Thymus (tissue), 11 donors: ENCODE results near the gene GRM1. TPM values are rescaled to one million over a fixed set of nuclear protein-coding genes. Genes with fewer than 3 reads are reported as not detected.

Source experiments
- DNase-seq, 9 donors: peaks; one replicate each; pipeline ENCODE4 v3.0.0-alpha.2; 2013; ENCODE audit warnings: low spot score in 9 of 9, low read depth in 6 of 9, missing footprints in 1 of 9
- H3K27ac ChIP-seq, 2 donors: one replicate each; pipeline ENCODE4 v1.5.1; 2013; ENCODE audit warnings: control low read depth in 1 of 2, low read depth in 1 of 2, low read length in 1 of 2, mild to moderate bottlenecking in 1 of 2, moderate library complexity in 1 of 2
- H3K27me3 ChIP-seq, 2 donors: one replicate each; pipeline ENCODE4 v1.5.1; 2013; ENCODE audit warnings: low read length in 1 of 2; ENCODE audit not compliant: control insufficient read depth in 2 of 2, insufficient read depth in 1 of 2
- H3K36me3 ChIP-seq, 2 donors: one replicate each; pipeline ENCODE4 v1.5.1; 2013; ENCODE audit warnings: low read length in 1 of 2, mild to moderate bottlenecking in 1 of 2, moderate library complexity in 1 of 2; ENCODE audit not compliant: control insufficient read depth in 2 of 2, insufficient read depth in 2 of 2
- H3K4me1 ChIP-seq, 2 donors: one replicate each; pipeline ENCODE4 v1.5.1; 2013; ENCODE audit warnings: low read length in 2 of 2; ENCODE audit not compliant: control insufficient read depth in 2 of 2, insufficient read depth in 2 of 2
- H3K4me3 ChIP-seq, 2 donors: one replicate each; pipeline ENCODE4 v1.5.1; 2013; ENCODE audit warnings: low read length in 2 of 2, control low read depth in 1 of 2, mild to moderate bottlenecking in 1 of 2
- H3K9me3 ChIP-seq, 2 donors: one replicate each; pipeline ENCODE4 v1.5.1; 2013; ENCODE audit warnings: low read length in 1 of 2, mild to moderate bottlenecking in 1 of 2; ENCODE audit not compliant: control insufficient read depth in 2 of 2, insufficient read depth in 1 of 2
- WGBS: extraction: QIAGEN DNeasy Blood & Tissue Kit; methylation state at CpG from one replicate; pipeline ENCODE4 v1.1.7; 2013; 5-methylcytosine and 5-hydroxymethylcytosine counted together
- polyA plus RNA-seq: library from polyadenylated mRNA; stranded (reverse); fragments of 200-250 nt; gene quantifications from one replicate; pipeline ENCODE4 v1.2.3, GENCODE V29; 2013
- total RNA-seq: library from RNA; stranded (reverse); fragments of 120-200 nt; gene quantifications from one replicate; pipeline ENCODE4 v1.2.4, GENCODE V29; 2013
- donor health status: healthy.

GRM1 gene
- total and polyA plus RNA-seq, 2 donors: under 0.01 to 0.05 TPM

- DNase-seq: no peak
- Histone ChIP-seq H3K27ac (no peak overlapping the region), H3K4me1 (no peaks in the 10 kb centered on the region), H3K36me3 (no peaks in the 10 kb centered on the region), H3K27me3 (no peaks in the 10 kb centered on the region), H3K4me3 (no peak overlapping the region), H3K9me3 (no peaks in the 10 kb centered on the region)
- WGBS: 94% methylated on average over 2 of the region's 2 CpGs
These were observed 382.2 kb downstream of the GRM1 start for GRCh38 chr6:146410851-146411595.

- H3K27ac ChIP-seq: no peak overlapping the region
- no peak for DNase-seq
- H3K4me1 ChIP-seq: no peaks in the 10 kb centered on the region
- no peak overlapping the region for H3K4me3 ChIP-seq
- H3K9me3 ChIP-seq: peaks cover 0 to 1% of the 10 kb centered on the region in 2 donors
- no peaks in the 10 kb centered on the region for H3K27me3 ChIP-seq
- no peaks in the 10 kb centered on the region for H3K36me3 ChIP-seq
- WGBS: 87% methylated on average over 5 of the region's 5 CpGs
These were observed 390.7 kb downstream of the GRM1 start for GRCh38 chr6:146419576-146419975.

- WGBS: 80% methylated on average over 3 of the region's 3 CpGs
- no peaks in the 10 kb centered on the region for H3K36me3 ChIP-seq
- peaks cover 0 to 1% of the 10 kb centered on the region in 2 donors for H3K9me3 ChIP-seq
- no peak for DNase-seq
- no peak overlapping the region for H3K4me3 ChIP-seq
- H3K4me1 ChIP-seq: no peaks in the 10 kb centered on the region
- no peaks in the 10 kb centered on the region for H3K27me3 ChIP-seq
- H3K27ac ChIP-seq: no peak overlapping the region
These were observed 391.4 kb downstream of the GRM1 start for GRCh38 chr6:146420255-146420654.

GRCh38 chr6:146422789-146423375 is 394.0 kb downstream of the GRM1 start:
- DNase-seq: no peak
- 95% methylated on average over 1 of the region's 1 CpG for WGBS
- Histone ChIP-seq H3K4me3 (no peak overlapping the region), H3K9me3 (peaks cover 0 to 1% of the 10 kb centered on the region in 2 donors), H3K27me3 (no peaks in the 10 kb centered on the region), H3K27ac (no peak overlapping the region), H3K36me3 (no peaks in the 10 kb centered on the region), H3K4me1 (no peaks in the 10 kb centered on the region)

GRCh38 chr6:146423452-146423851 is 394.6 kb downstream of the GRM1 start:
- Histone ChIP-seq H3K4me3 (no peak overlapping the region), H3K9me3 (peaks cover 0 to 1% of the 10 kb centered on the region in 2 donors), H3K4me1 (no peaks in the 10 kb centered on the region), H3K36me3 (no peaks in the 10 kb centered on the region), H3K27me3 (no peaks in the 10 kb centered on the region), H3K27ac (no peak overlapping the region)
- no peak for DNase-seq
- 52% methylated on average over 6 of the region's 6 CpGs for WGBS

GRCh38 chr6:146426516-146426915 is 397.7 kb downstream of the GRM1 start:
- Histone ChIP-seq H3K36me3 (no peaks in the 10 kb centered on the region), H3K27ac (no peak overlapping the region), H3K4me1 (no peaks in the 10 kb centered on the region), H3K27me3 (no peaks in the 10 kb centered on the region), H3K4me3 (no peak overlapping the region), H3K9me3 (peaks cover 0 to 1% of the 10 kb centered on the region in 2 donors)
- no peak for DNase-seq
- 96% methylated on average over 7 of the region's 7 CpGs for WGBS

DNA sequence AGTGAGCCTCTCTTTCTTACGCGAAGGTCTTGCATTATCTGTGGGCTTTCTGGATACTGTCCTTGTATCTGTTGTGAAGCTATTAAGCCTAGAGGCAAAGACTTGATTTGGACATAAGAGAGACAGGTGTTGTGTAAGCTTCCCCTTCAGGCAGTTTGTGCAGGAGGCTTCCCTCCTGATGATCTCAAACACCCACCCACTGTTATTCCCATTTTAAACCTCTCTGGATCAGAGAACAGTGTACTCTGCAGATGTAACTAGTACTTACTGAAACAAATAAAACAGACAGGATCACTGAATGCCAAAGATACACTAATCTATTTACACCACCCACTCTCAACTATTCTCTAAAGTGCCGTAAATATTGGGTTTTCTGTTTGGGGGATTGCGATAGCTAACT is 401.0 kb downstream of the GRM1 start:
- Histone ChIP-seq H3K27ac (no peak overlapping the region), H3K4me3 (no peak overlapping the region), H3K27me3 (peaks cover 0 to 14% of the 10 kb centered on the region in 2 donors), H3K9me3 (no peaks in the 10 kb centered on the region), H3K4me1 (peaks cover 0 to 9% of the 10 kb centered on the region in 2 donors), H3K36me3 (no peaks in the 10 kb centered on the region)
- WGBS: 98% methylated on average over 4 of the region's 4 CpGs
- DNase-seq: no peak

GRCh38 chr6:146433881-146434731 is 405.2 kb downstream of the GRM1 start:
- Histone ChIP-seq H3K27me3 (peaks cover 0 to 21% of the 10 kb centered on the region in 2 donors), H3K27ac (no peak overlapping the region), H3K4me3 (peak overlapping the region; percentile 12 to 20), H3K9me3 (no peaks in the 10 kb centered on the region), H3K36me3 (no peaks in the 10 kb centered on the region), H3K4me1 (peaks cover 0 to 9% of the 10 kb centered on the region in 2 donors)
- WGBS: 18% methylated on average over 59 of the region's 59 CpGs
- DNase-seq: peak in 1 of 9 donors; percentile 5
